ENCODE results near the gene LPXN.
"Not testable (repeated sequence)": the region's sequence is repeated elsewhere in the genome, so short reads cannot be mapped to it uniquely, and the experiment has no call there.

The LPXN gene

DNA sequence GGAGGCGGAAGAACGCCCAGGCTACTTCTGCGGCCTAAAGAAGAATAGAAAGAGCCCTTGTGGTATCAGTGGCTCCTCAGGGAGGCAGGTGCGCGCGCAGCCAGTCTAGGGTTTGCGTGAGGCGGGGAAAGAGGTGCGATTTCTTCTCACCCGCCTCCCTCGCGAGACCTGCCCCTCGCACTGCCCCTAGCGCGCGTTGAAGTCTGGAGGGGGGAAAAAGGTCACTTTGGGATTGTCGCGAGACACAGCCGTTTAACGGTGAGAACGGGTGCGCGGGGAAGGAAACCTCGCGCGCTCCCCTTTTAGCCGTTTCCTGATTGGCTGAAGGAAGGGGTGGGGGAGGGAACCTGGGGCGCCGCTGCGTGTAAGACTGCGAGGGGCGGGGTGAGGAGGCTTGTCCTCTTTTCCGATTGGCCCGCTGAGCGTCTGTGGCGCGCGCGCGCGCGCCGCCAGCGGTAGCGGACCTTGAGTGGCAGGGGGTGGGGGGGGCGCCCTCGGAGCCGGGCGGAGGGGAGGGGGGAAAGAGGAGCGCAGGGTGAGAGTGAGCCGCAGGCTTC, 3.1 kb upstream of the LPXN start, which contains the start of gene ZFP91:
TSS of gene ZFP91 (plus strand) at position 429 of the 557 bp plus-strand sequence. CDS start 219 bp downstream, outside the sequence.
- DNase-seq: peak; percentile 99

DNA sequence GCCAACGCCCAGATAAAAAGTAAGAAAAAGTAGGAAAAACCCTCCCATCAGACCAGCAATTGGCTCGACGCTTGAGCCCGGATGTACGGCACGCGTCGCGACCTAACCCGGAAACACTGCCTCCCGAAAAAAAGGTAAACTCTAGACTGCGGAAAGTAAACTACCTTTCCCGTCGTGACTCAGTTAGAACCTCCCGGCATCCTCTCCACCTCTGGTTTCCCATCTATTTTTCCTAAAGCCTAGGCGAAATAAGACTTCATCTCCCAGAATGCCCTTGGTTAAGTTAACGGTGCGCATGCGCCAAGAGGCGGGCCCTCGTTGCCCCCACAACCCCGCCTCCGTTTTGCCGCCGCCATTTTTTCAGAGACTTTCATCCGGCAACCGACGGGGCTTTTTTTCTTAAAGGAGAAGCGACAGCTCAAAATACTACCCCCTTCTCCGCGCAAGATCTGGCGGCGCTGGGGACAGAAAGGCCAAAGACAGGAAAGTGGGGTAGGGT, 2.5 kb upstream of the LPXN start:
- peak; percentile 99 for DNase-seq

DNA sequence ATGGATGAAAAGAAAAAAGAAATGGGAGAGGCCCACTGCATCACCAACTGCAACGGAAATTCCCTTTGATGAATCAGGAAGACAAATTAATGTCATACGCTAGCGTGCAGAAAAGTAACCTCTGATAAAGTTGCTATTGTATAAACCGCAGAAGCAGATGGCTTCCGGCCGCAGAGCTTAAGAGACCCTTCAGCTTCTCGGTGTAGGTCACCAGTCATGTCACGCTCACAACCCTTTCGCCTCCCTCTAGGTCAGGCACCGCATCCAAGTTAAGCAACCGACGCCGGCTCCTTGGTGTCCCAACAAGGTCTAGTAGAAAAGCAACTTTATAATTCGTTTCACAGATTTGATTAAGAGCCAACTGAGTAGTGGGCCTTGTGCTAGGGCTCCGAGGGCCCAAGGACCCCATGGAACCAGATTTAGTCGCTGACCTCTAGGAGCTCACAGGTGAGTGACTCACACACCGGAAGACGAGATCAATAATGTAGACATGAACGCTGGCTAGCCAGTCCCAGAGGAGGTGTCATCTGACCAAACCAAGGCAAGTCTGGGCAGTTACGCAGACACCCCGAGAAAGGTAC, 2.0 kb upstream of the LPXN start:
- DNase-seq: peak; percentile 95

DNA sequence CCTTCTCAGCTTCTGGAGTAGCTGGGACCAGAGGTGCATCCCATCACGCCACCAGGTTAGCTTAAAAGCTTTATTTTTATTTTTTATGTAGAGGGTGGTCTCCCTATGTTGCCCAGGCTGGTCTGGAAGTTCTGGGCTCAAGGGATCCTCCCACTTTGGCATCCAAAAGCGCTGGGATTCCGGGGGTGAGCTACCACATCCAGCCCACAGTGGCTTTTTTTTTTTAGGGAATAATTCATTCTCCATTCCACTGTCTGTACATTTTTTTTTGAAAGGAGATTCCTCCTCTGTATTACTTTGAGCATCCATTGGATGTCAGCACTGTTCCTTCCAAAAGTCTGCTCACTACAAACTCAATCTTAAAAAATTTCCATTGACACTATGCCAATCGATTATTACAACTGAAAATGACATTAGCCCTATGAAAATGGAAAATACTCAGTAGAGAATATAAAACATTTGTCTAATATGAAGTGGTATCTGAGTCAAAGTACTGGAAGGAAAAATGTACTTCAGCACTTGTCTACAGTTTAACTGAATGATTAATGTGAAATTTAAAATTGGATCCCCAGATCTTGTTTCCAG, 1.3 kb upstream of the LPXN start:
- DNase-seq: peak; percentile 59

DNA sequence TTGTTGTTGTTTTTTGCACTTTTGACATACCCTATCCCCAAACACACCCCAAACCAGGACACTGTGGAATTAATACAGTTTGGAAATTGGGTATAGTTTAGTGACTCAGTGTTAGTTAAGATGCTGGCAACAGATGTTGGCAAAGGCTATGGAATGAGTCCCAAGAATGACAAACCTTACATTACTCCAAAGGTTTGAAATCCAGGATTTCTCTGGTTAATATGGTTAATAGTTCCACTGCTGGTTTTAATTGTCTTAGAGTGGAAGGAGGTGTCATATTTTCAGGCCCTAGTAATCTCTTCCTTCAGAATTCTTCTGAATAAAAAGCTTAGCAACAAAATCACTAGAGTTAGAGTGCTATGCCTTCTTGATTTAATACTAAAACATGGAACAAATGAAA, 775 bp downstream of the LPXN start:
- peak; percentile 57 for DNase-seq

DNA sequence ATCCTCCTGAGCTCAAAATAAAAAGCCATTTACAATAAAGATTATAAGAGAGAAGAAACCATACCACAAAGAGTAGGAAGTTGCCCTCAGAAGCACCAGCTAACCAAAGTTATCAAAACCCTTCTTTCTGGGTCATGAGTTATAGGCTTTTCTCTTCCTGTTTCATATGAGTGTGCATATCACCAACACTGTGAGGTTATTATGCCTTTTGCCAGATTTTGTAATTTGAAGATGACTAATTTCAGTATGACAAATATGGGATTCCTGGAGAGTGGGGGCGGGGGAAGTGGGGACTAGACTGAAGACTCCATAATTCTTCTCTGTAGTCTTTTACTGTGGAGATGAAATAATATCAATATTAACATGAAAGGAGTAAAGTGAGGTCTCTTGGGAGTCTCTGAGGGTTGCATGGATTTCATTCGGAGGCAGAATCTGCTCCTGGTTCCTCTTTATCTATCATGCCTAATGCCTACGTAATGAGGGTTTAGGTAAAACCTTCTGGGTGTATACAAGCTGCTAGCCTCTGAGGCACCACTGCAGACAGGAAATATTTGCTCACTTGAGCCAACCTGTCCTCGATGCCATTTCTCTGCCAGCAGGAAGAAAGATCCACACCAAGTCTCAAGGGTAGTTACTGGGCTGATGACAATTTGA, 2.1 kb downstream of the LPXN start:
- peak; percentile 95 for DNase-seq

DNA sequence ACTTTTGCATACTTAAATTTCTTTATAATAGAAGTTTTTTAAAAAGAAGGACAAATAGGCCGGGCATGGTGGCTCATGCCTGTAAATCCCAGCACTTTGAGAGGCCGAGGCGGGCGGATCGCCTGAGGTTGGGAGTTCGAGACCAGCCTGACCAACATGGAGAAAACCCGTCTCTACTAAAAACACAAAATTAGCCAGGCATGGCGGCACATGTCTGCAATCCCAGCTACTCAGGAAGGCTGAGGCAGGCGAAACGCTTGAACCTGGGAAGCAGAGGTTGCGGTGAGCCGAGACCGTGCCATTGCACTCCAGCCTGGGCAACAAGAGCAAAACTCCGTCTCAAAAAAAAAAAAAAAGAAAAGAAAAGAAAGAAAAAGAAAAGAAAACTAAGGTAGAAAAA, 2.8 kb downstream of the LPXN start:
- not testable (repeated sequence) for DNase-seq

DNA sequence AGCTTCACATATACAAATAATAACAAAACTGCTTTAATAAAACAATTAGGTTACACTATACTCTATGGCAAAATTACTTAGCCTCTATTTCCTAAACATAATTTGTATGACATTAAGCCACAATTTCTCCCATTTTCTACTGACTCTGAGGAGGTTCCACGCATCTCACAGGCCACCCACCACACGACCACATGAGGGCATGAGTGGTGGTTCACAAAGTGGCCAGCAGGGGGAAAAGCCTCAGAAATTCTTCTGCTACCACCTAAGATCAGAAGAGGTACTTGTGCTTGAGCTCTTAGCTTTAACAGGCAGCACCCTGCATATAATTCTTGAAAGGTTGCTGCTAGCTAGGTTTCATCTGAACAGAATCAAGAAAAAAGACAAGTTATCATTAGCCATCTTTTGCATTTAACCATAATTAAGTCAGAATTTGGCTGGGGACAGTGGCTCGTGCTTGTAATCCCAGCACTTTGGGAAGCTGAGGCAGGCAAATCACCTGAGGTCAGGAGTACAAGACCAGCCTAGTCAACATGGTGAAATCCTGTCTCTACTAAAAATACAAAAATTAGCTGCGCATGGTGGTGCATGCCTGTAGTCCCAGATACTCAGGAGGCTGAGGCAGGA, 7.7 kb downstream of the LPXN start:
- DNase-seq: peak; percentile 57

DNA sequence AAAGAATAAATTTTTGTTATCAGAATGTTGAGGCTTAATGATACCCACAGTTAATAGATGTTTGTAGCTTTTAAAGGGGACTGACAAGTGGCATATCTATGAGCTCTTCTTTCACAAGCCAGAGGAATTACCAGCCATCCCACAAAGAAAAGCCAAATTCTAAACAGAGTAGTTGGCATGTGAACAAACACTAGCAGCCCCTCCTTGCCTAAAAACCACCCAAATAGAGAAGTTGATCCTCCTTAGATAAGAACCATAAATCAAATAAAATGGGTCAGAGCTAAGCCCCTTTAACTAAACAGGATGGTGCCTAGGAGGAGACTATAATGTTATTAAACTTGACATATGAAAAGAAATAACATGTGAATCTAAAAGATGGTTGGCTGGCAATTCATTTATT, 11.4 kb downstream of the LPXN start:
- no peak for DNase-seq

DNA sequence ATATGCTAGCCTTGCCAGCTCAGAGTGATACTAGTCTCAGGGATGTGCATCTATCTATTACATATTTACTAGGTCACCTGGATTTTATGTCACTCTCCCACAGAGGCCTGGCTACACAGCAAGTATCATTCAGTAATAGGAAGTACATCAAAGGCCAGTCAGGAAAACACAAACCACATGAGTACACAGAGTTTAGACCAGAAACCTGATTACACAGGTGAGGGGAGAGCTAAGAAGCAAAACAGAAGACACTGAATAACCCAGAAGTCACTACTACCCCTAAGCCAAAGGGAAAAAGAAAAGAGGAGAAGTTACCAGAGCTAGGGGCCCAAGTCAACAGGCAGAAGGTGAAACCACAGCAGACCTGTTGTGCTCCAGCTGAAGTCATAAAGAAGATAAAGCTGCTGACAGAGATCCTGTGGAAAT, 13.3 kb downstream of the LPXN start:
- DNase-seq: no peak

DNA sequence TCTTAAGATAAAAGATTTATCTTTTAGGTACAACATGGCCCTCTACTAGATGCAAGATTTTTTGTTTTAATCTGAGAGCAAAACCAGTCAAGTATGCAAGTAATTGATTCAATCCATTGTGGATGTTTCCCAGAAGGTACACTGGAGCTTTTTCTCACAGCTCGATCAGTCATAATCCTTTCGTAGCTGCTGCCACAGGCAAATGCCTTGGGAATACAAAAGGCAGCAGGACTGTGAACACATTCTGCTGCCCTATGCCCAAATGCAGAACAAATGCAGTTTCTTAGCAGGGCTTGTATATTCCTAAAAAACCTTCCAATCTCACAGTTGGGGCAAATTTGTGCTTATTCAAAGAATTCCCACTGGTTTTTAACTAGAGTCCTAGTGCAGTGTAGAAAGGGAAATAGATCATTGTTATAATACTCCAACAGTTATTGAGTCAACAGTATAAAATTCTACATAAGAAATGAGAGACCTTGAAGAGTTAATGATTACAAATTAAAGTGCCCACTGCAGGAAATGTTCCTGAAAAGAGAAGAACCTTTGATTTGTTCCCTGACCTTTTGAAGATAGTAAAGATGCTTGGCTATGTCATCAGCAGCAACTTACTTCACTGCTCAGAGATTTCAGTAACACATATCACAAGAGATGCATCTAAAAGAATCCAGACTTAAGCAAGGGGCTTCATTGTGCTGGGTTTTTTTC, 14.1 kb downstream of the LPXN start:
- DNase-seq: no peak

DNA sequence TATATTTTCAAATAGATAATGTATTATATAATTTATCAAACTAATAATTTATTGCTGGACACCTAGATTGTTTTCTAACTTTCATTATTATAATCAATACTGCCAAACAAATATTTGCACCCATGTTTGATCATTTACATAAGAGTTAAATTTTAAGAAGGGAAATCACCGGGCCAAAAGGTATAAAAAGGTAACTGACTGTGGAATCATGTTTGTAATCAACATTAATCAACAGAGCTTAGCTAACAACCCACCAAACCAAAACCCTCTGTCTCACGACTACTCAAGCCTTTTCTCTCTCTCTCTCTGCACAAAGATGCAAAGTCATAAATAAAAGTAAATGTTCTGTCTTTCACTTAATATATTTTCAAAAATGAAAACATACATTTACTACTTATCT, 14.8 kb downstream of the LPXN start:
- DNase-seq: no peak

DNA sequence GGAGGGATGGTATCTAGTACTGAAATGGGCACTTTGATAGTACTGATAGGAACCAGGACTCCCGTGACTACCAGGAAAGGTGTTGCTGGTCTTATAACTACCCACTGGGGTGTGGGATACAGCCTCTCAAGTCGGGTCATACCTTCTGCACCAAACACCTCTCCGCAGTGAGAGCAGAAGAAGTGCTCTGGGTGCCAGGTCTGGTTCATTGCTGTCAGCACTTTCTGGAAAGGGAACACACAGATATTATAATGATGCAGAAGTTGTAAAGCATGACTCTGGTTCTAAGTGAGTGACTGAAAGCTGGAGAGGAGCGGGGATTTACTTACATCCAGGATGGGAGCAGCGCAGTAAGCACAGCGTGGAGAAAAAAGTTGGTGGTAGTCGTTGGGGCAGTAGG, 26.0 kb downstream of the LPXN start:
- no peak for DNase-seq

DNA sequence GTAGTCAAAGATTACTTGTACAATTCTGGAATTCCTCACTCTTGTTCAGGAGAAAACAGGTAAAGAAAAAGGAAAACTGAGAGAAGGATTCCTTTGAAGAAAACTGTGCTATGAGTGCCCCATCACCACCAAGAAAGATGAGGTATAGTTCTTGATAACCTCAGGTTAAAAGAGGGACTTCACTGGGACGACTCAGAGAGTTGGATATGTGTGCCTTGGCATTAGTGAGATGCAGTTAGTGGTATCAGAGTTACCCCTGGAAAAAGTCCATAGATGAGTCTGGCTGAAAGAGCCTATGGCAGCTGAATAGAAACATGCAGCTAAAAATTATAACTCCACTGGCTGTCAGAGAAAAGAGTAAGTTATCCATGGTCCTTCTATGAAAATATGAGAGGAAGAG, 28.8 kb downstream of the LPXN start:
- DNase-seq: no peak

DNA sequence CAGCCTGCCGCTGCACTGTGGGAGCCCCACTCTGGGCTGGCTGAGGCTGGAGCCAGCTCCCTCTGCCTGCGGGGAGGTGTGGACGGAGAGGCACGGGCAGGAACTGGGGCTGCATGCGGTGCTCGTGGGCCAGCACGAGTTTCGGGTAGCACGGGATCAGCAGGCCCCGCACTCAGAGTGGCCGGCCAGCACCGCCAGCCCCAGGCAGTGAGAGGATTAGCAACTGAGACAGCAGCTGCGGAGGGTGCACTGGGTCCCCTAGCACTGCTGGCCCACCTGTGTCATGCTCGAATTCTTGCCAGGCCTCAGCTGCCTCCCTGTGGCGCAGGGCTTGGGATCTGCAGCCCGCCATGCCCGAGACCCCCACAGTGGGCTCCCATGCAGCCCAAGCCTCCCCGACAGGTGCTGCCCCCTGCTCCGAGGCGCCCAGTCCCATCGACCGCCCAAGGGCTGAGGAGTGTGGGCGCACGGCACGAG, 43.8 kb downstream of the LPXN start:
- no peak for DNase-seq

DNA sequence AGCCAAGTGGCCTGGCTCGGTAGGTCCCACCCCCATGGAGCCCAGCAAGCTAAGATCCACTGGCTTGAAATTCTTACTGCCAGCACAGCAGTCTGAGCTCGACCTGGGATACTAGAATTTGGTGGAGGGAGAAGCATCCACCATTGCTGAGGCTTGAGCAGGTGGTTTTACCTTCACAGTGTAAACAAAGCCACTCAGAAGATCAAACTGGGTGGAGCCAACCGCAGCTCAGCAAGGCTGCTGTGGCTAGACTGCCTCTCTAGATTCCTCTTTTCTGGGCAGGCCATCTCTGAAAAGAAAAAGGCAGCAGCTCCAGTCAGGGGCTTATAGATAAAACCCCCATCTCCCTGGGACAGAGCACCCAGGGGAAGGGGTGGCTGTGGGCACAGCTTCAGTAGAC, 45.4 kb downstream of the LPXN start:
- DNase-seq: no peak

DNA sequence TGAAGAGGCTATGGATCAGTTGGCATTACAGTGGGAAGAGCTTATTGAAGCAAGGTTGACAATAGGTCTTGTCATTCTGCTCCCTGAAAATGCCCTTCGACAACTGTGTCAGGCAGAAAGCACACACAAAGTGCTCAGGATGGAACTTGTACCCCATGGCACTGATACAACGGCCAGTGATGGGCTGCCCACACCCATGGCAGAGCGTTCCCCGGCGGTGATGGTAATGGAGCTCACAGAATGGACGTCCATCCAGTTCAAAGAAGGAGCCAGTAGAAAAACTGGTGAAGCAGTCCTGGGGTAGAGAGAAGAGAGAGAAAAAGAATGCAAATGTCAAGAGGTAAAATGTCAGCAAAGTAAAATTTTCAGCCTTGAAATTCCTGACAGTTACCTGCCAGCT, 48.2 kb downstream of the LPXN start:
- DNase-seq: no peak

DNA sequence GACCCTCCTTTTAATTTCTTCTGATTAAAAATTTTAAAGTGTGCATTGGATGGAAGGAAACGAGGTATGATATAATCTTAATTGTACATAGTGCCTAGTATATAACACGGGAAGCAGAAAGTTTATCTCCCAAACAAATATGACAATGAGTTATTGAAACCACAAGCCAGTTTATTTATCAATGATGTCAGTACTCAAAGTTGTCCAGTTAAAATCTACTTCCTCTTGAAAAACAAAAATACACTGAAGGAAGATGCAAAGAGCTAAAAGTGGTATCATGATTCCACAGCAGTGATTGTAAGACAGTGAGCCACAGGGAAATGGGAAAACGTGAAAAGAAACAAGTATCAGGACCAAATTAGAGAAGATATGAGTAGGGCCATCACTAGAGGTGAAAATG, 48.9 kb downstream of the LPXN start:
- no peak for DNase-seq

DNA sequence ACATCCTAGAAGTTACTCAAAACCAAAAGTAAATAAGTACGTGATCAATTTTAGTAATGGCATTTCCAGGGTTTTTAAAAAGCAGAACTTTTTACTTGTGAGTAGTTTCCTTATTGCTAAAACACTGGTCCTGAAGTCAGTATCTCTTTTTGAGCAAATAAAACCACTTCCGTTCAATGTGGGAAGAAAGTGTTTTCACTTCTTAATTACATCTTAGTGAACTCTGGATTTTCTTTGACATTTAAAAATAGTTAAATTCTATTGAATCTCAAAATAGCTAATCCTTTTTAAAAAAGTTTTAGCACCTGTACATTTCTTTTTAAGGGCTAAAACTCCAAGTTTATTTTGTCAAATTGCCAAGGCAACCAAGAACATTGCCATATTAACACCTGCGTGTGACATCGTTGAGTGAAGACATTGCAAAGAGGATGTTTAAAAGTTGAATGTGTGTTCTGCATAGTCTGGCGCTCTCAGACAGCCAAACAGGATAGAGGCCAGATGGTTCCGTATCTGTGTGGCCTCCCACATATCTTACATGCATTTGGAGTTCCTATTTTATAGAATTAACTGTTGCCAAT, 50.5 kb downstream of the LPXN start:
- no peak for DNase-seq

DNA sequence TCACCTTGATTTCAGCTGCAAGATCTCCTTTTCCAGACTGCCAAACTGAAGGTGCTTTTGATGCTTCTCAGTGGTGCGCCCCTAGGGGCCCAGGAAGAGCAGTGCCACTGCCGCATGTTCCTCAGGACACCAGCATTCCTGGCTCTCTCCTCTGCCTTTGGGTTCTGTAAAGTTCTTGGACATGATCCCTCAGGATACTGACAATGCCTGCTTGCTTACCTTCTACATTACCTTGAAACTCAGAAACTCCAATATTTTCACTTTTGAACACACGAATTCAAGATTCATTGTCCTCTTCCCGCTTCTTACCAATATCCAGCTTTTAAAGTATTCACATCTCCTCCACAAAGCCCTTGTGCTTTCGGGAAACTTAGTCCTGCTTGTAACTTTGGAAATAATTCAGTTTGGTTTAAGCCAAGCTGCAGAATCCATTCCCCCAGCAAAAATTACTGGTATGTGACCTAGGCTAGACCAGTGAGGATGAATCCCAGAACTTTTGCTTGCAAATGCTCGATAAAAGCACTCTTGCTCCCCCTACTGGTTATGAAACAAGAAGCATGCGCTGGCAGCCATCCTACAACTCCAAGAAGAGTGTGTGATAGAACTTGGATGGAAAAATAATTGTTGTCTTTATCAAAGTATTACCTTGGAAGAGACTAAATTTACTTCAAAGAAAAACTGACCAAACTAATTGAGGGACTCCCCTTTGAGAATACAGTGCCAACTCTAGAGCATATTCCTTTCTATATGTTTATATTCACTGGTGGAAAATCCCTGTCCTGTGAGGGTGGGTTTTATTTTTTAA, 51.2 kb downstream of the LPXN start:
- peak; percentile 81 for DNase-seq

DNA sequence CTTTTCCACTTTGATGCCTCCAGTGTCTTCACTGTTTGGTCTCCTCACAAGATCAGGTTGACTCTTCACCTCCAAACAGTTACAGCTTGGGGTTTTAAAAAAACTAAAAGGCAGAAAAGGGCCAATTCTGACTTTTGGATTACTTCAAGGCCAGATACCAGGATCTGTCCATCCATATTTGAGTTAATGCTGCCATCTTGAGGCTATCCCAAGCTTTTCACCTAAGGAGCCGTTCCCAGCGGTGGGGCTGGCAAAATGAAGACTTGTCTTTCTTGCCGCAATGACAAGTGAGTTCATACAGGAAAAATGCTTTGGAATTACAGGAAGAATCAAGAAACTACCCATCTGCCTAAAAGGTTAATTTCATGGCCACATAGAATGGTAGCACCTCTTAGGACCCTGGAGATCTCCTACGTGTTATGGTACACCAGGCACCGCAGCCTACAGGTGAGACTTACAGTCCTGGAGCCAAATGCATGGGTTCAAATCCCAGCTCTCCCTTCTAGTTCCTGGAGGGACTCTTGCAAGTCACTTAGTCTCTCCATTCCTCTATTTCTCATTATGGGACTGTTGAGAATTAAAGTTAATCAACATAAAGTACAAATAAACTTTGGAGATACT, 61.8 kb downstream of the LPXN start:
- peak; percentile 68 for DNase-seq
